Endodermal cell (in vitro differentiated cells): ENCODE measurements around the gene HACE1. TPM values are rescaled to one million over a fixed set of nuclear protein-coding genes. Genes with fewer than 3 reads are reported as not detected.

Experiments used
- DNase-seq: peaks from one replicate; pipeline ENCODE4 v3.0.0-alpha.2; 2017
- H3K27ac ChIP-seq: 2 replicates; pipeline ENCODE4 v1.5.1; 2013; ENCODE audit warnings: mild to moderate bottlenecking, low read depth, low read length, moderate library complexity
- H3K27me3 ChIP-seq: 2 replicates; pipeline ENCODE4 v1.6.1; 2013; ENCODE audit warnings: mild to moderate bottlenecking, low read length, moderate library complexity; ENCODE audit not compliant: insufficient read depth, control insufficient read depth, poor library complexity, severe bottlenecking
- H3K36me3 ChIP-seq: 2 replicates; pipeline ENCODE4 v1.7.0; 2013; ENCODE audit warnings: mild to moderate bottlenecking, low read length, moderate library complexity; ENCODE audit not compliant: control insufficient read depth, insufficient read depth
- H3K4me1 ChIP-seq: one replicate; pipeline ENCODE4 v1.7.0; 2013; ENCODE audit warnings: low read length; ENCODE audit not compliant: control insufficient read depth, insufficient read depth
- H3K4me3 ChIP-seq: 2 replicates; pipeline ENCODE4 v1.5.1; 2013; ENCODE audit warnings: mild to moderate bottlenecking, low read length, moderate library complexity
- H3K9ac ChIP-seq: 2 replicates; pipeline ENCODE4 v1.6.1; 2013; ENCODE audit warnings: mild to moderate bottlenecking, low read length, moderate library complexity; ENCODE audit not compliant: poor library complexity, severe bottlenecking; ENCODE audit errors: extremely low read depth
- H3K9me3 ChIP-seq: 2 replicates; pipeline ENCODE4 v1.6.1; 2013; ENCODE audit warnings: mild to moderate bottlenecking, low read length, moderate library complexity; ENCODE audit not compliant: control insufficient read depth
- H3K27ac Mint-ChIP-seq: 2 replicates; pipeline ENCODE4 v1.8.0; 2020; ENCODE audit warnings: mixed read lengths
- H3K27me3 Mint-ChIP-seq: 2 replicates; pipeline ENCODE4 v1.8.0; 2021; ENCODE audit warnings: mild to moderate bottlenecking, mixed read lengths; ENCODE audit not compliant: insufficient read depth
- H3K36me3 Mint-ChIP-seq: 2 replicates; pipeline ENCODE4 v1.8.0; 2020; ENCODE audit warnings: low read depth, mixed read lengths
- H3K4me1 Mint-ChIP-seq: 2 replicates; pipeline ENCODE4 v1.8.0; 2020; ENCODE audit warnings: mixed read lengths
- H3K4me3 Mint-ChIP-seq: 2 replicates; pipeline ENCODE4 v1.8.0; 2020; ENCODE audit warnings: mild to moderate bottlenecking, moderate library complexity, mixed read lengths
- H3K9me3 Mint-ChIP-seq: 2 replicates; pipeline ENCODE4 v1.8.0; 2020; ENCODE audit warnings: mild to moderate bottlenecking, mixed read lengths
- WGBS, 2 experiments: methylation state at CpG; one replicate each; pipeline versions ENCODE4 v1.1.5 to v1.1.7; 2013; ENCODE audit warnings: missing lambda C conversion rate in 2 of 2, mixed read lengths in 1 of 2; ENCODE audit not compliant: insufficient coverage in 1 of 2, insufficient read length in 1 of 2; 5-methylcytosine and 5-hydroxymethylcytosine counted together
- total RNA-seq, 2 donors: library from RNA; stranded (reverse); fragmentation: NEBNext Ultra II Directional in 1 of 2; extraction: Animal tissue kit (Norgen Biotek cat#: 25700) in 1 of 2; gene quantifications; 2 replicates in 1 of 2; 3 replicates in 1 of 2; pipeline ENCODE4 v1.2.1, GENCODE V29; 2021
- TF ChIP-seq, protein P1 (sequence below): fragments of 200-600 bp; sonication (generic); conservative IDR thresholded peaks from 2 replicates; pipeline ENCODE4 v1.5.0; 2021; ENCODE audit warnings: antibody characterized with exemption, mild to moderate bottlenecking

The HACE1 gene
- total RNA-seq, 2 donors from 2014 or later: 23.7 to 30.1 TPM

DNA sequence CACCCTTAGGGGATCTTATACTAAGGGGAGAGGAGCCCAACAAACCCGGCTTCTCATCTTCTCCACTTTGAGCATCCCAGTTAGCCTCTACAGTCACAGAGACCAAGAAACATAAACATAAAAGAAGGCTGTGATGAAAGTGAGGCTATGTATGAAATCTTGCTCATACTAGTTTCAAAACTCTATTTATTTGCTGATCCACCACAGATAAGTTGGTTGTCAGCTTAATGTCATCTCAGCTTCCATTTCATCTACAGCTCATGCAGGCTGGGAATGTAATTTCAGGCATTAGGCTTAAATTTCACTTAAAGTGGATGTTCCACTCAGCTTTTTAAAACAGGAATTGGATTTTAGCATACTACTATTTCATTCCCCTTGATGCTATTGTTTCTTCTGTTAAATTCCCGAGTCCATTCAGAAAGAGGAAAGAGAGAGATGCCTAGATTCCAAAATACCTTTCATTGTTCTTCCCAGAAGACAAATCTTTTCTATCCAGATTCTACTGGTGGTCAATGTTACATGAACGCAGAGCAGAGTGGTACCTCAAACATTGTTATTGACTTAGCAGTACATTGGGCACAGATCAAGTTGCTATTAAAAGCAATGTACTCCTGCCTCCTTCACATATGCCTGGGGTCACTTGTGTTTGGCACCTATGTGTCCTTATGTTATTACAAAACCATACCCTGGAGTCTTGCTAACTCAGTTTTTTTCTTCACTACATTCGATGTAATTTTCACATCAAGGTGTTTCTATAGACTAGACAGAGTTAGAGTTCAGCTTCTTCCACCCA, 149.0 kb downstream of the HACE1 start:
- Mint-ChIP-seq H3K9me3 (no peaks in the 10 kb centered on the region), H3K4me3 (no peak overlapping the region), H3K4me1 (peaks cover under 1% of the 10 kb centered on the region), H3K27me3 (no peaks in the 10 kb centered on the region), H3K36me3 (peaks cover 5% of the 10 kb centered on the region), H3K27ac (no peak overlapping the region)
- Histone ChIP-seq H3K27ac (no peak overlapping the region), H3K9ac (no peak overlapping the region), H3K9me3 (no peaks in the 10 kb centered on the region), H3K4me3 (no peak overlapping the region), H3K4me1 (no peaks in the 10 kb centered on the region), H3K27me3 (no peaks in the 10 kb centered on the region), H3K36me3 (no peaks in the 10 kb centered on the region)
- TF ChIP-seq, protein P1, sequence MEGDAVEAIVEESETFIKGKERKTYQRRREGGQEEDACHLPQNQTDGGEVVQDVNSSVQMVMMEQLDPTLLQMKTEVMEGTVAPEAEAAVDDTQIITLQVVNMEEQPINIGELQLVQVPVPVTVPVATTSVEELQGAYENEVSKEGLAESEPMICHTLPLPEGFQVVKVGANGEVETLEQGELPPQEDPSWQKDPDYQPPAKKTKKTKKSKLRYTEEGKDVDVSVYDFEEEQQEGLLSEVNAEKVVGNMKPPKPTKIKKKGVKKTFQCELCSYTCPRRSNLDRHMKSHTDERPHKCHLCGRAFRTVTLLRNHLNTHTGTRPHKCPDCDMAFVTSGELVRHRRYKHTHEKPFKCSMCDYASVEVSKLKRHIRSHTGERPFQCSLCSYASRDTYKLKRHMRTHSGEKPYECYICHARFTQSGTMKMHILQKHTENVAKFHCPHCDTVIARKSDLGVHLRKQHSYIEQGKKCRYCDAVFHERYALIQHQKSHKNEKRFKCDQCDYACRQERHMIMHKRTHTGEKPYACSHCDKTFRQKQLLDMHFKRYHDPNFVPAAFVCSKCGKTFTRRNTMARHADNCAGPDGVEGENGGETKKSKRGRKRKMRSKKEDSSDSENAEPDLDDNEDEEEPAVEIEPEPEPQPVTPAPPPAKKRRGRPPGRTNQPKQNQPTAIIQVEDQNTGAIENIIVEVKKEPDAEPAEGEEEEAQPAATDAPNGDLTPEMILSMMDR: no peak
- 94 to 100% methylated on average over 3 to 4 of the region's 4 CpGs for WGBS, 2 experiments
- no peak for DNase-seq

DNA sequence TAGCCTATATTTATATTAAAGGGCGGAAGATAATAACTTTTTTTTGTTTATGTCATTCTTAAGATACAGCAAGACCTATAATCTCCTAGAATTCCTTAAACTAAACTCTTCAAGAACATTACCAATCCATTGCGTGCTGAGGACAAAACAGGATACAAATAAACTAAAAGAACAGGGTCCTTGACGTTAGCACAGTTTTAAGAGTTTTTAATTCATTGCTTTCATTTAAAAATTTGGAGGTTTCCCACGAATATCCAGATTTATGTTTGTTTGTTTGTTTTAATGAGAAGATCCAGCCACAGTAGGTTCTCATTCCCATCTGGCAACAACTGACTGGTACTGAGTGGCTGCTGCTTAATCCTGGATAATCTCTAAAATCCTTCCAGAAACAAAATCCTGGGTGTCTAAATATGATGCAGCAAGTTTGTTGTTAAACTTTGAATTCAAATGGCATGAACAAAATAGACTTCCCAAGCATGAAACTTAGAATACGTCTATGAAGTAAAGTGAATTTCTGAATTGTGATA, 153.7 kb downstream of the HACE1 start:
- no peak for DNase-seq
- Mint-ChIP-seq H3K4me3 (no peak overlapping the region), H3K27ac (no peak overlapping the region), H3K9me3 (no peaks in the 10 kb centered on the region), H3K27me3 (no peaks in the 10 kb centered on the region), H3K36me3 (no peaks in the 10 kb centered on the region), H3K4me1 (peaks cover 9% of the 10 kb centered on the region)
- Histone ChIP-seq H3K27ac (no peak overlapping the region), H3K9ac (no peak overlapping the region), H3K27me3 (no peaks in the 10 kb centered on the region), H3K4me1 (no peaks in the 10 kb centered on the region), H3K9me3 (no peaks in the 10 kb centered on the region), H3K36me3 (no peaks in the 10 kb centered on the region), H3K4me3 (no peak overlapping the region)
- 91 to 93% methylated on average over 4 of the region's 5 CpGs for WGBS, 2 experiments
- TF ChIP-seq, protein P1: no peak

DNA sequence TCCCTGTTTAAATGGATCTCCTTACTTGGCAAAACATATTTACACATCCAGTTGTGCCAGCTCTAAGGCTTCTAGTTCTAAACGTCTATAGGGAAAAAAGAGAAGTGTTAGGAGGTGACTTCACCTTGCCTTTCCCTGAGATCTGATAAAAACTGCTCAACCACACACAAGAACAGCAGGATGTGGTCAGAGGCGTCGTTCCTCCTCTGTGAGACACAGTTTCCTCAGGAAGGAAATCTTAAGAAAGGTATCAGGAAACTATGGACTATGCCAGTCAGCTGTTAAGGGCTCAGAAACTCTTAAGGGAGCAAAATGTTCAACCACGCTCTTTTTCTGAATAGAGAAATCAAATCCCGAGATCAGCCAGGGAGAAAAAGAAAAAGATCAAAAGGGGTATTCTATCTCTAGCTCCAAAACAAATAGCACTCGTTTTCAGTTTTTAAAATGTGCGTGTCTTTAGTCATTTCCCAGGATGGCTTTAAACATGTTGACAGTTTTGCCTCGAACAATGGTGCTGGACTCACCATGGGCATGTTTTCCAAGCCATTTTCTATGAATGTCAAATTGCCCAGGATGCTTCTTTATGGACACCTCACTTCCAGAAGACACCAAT, 154.5 kb downstream of the HACE1 start:
- Histone ChIP-seq H3K4me3 (no peak overlapping the region), H3K27ac (no peak overlapping the region)
- peaks cover 9% of the 10 kb centered on the region for H3K4me1 Mint-ChIP-seq

More for the DNA sequence above, 154.5 kb downstream of the HACE1 start:
- Histone ChIP-seq H3K9me3 (no peaks in the 10 kb centered on the region), H3K36me3 (no peaks in the 10 kb centered on the region), H3K9ac (no peak overlapping the region), H3K27me3 (no peaks in the 10 kb centered on the region), H3K4me1 (no peaks in the 10 kb centered on the region)
- no peak overlapping the region for H3K4me3 Mint-ChIP-seq
- H3K9me3 Mint-ChIP-seq: no peaks in the 10 kb centered on the region
- no peaks in the 10 kb centered on the region for H3K27me3 Mint-ChIP-seq
- no peak for DNase-seq
- no peaks in the 10 kb centered on the region for H3K36me3 Mint-ChIP-seq
- TF ChIP-seq, protein P1: no peak
- no peak overlapping the region for H3K27ac Mint-ChIP-seq
- WGBS, 2 experiments: 82 to 98% methylated on average over 5 to 8 of the region's 8 CpGs
